Uterus (tissue), 2 donors: Measurements from ENCODE around the gene THEMIS2.

Experiments used
- POLR2A ChIP-seq, 2 donors: fragments of 450-650 bp; IDR thresholded peaks; one replicate each; pipeline ENCODE4 v1.6.1; 2016; ENCODE audit warnings: antibody characterized with exemption in 2 of 2, mild to moderate bottlenecking in 1 of 2, moderate library complexity in 1 of 2
- TF ChIP-seq, protein P1 (sequence below), 4 experiments: fragments of 200-600 bp in 2 of 4; fragments of 450-650 bp in 2 of 4; sonication (generic) in 2 of 4; IDR thresholded peaks; one replicate each; pipeline ENCODE4 v1.5.1; 2016 to 2019; ENCODE audit warnings: antibody characterized with exemption in 4 of 4, mild to moderate bottlenecking in 2 of 4, moderate library complexity in 1 of 4

DNA sequence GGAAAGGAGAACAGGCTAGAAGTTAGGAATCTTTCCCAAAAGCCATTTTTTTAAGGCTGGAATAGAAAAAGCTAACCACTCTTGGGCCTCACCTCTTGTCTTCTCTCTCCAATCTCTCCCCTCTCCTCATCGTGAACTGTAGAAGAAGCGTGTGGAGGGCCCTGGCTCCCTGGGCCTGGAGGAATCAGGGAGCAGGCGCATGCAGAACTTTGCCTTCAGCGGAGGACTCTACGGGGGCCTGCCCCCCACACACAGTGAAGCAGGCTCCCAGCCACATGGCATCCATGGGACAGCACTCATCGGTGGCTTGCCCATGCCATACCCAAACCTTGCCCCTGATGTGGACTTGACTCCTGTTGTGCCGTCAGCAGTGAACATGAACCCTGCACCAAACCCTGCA is 22.4 kb upstream of the THEMIS2 start:
- TF ChIP-seq, protein P1, sequence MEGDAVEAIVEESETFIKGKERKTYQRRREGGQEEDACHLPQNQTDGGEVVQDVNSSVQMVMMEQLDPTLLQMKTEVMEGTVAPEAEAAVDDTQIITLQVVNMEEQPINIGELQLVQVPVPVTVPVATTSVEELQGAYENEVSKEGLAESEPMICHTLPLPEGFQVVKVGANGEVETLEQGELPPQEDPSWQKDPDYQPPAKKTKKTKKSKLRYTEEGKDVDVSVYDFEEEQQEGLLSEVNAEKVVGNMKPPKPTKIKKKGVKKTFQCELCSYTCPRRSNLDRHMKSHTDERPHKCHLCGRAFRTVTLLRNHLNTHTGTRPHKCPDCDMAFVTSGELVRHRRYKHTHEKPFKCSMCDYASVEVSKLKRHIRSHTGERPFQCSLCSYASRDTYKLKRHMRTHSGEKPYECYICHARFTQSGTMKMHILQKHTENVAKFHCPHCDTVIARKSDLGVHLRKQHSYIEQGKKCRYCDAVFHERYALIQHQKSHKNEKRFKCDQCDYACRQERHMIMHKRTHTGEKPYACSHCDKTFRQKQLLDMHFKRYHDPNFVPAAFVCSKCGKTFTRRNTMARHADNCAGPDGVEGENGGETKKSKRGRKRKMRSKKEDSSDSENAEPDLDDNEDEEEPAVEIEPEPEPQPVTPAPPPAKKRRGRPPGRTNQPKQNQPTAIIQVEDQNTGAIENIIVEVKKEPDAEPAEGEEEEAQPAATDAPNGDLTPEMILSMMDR (IDR thresholded peaks at IDR 0.05), result no peak
- no peak for TF ChIP-seq POLR2A (IDR thresholded peaks at IDR 0.05)
